Central memory CD4-positive, alpha-beta T cell (primary cell): ENCODE data around the gene HDX.
"Not testable (repeated sequence)": the region's sequence is repeated elsewhere in the genome, so short reads cannot be mapped to it uniquely, and the experiment has no call there.

Experiments
- DNase-seq: peaks from one replicate; pipeline ENCODE4 v3.0.0; 2022

HDX gene

DNA sequence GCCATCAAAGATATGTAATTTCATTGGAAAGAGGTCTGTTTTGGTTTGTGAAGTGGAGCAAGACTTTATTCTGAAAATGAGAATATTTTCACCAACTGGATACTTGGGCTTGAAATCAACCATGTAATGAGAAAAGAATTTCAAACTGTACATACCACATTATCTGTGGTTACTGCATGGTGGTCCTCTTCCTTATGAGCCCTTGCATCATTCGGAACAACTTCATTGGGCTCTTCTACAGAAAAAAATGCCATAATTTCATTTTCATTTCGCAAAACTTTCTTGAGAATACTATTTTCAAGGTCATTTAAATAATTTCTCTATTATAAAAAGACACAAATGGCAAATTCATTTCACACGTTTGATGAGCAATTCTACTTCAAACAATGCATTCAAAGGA lies 165.6 kb downstream of the HDX start:
- DNase-seq: no peak

DNA sequence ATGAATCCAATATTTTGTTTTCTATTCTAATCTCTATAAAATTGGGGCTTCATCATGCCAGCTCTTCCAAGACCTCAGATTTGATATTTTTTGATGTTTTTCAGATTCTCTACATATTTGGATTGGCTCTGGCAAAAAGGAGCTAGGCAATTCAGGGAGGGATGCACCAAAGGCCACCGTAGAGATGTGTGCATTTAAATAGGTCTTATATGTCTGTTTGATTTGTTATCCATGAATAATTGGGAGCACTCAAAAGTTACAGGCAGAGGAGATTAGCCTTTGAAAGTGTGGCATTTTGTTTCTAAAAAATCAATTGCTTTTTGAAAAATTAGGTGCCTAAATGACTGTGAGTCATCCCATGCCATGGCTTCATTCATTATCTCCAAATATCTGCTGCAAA lies 167.1 kb downstream of the HDX start:
- DNase-seq: no peak

DNA sequence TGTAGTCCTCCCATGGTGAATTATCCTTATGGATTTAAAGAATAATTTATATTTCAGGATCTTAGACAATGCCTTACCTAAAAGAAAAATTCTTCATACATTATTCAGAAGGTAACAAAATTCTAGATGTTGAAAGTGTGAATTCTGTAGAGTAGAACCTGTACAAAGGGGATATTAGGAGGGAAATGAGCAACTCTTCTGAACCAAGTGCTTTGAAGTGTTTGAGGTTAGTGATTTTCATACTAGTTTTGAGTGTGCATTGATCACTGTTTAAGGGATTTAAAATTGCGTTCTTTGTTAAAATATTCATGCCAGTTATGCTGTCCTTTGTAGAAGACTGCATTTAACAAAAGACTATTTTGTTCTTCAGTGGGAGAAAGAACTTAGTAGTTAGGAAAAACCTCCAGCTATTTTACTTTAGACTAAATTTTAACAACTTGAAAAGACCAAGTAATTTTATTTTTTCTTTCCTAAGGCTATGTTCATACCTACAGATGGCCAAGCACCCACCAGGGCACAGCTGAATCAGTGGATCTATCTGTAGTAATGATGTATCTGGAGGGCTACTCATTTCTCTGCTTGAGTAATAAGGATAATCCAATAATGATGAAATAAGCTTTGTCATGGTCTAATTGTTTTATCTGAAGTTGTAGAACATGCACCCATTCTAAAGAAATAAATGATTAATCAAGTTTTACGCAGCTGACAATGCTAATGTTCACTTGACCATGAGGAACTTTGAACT lies 180.0 kb downstream of the HDX start:
- DNase-seq: no peak

DNA sequence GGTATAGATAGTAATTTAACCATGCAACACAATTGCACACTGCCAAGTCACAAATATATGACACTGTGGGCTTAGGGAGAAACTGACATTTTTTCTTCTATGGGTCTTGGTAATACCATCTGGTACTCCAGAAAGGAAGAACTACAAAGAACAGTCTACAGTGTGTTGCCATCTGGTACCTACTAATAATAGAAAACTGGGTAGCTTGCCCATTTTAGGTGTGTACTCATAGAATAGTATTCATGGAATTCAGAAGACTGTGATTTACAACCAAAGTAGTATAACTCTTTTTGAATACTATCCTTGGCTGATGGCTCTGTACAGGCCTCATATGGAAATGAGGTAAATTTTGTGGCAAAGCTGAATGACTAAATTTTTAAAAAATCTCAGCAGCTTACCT lies 181.6 kb downstream of the HDX start:
- no peak for DNase-seq

DNA sequence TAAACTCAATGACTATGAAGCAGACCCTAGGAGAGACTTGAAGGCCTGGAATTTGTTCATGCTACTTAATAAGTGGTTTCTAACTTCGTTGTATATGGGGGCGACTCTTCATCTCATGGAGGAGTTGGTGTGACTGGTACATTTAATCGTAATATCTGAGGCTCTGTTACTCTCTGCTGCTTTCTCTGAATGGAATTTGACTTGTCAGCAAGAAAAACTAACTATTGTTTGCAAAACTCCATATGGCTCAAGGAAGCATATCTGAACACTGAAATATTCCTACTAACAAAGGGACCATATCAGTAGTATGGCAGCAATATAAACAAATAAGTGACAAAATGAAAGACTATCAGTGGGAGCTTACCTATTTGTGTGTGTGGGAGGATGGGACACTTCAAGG lies 182.2 kb downstream of the HDX start:
- DNase-seq: no peak

DNA sequence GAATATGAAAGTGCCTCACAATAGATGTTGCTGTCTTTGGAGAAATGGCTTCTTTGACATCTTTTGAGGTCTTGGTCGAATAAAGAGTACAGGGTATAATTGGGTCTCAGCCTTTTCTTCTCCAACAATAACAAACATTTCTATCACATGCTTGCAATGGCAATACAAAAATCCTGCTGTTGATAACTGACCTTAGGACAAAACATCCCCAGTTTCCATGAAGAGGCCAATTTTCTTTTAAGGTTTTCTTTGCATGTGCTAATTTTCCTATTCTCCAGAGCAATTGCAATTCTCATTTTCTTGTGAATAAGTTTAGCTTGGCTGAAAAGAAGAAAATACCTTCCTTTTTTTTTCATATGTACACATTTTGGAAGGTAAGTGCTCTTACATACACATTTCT lies 183.6 kb downstream of the HDX start:
- no peak for DNase-seq

DNA sequence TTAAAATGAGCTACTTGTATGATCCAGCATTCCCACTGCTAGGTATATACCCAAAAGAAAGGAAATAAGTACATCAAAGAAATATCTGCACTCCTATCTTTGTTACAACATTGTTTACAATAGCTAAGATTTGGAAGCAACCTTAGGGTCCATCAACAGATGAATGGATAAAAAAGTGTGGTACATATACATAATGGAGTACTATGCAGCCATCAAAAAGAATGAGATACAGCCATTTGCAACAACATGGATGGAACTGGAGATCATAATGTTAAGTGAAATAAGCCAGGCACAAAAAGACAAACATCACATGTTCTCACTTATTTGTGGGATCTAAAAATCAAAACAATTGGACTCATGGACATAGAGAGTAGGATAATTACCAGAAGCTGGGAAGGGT lies 186.3 kb downstream of the HDX start:
- not testable (repeated sequence) for DNase-seq
